ENCODE data around the gene CCM2. TPM values are rescaled to one million over a fixed set of nuclear protein-coding genes. Genes with fewer than 3 reads are reported as not detected.

Gene CCM2
- total and polyA plus RNA-seq, 2 of the 8 experiments (the other 6 are each of a cell fraction or from before 2014, with no cell fraction given): 31.6 to 41.2 TPM

- Histone ChIP-seq H3K27me3 (replicated peaks in 1 of 4; ENCODE audit: control insufficient read depth in 3 of 4, extremely low read depth in 1 of 4, insufficient read depth in 3 of 4, low read length in 3 of 4) (no peaks in the 10 kb centered on the region), H3K14ac (ENCODE audit: insufficient read length) (no peak overlapping the region), H3K36me3 (ENCODE audit: control insufficient read depth in 2 of 4, insufficient read depth in 4 of 4, low read length in 3 of 4) (no peaks in the 10 kb centered on the region), H3K23me2 (ENCODE audit: low read depth, low read length) (0 out of 2 replicates have a peak, but pooled peaks cover 6% of the 10 kb centered on the region), H3K9me3 (ENCODE audit: insufficient read depth in 2 of 2, low read depth in 1 of 2, low read length in 1 of 2) (no peaks in the 10 kb centered on the region), H3K9ac (replicated peaks in 1 of 4; ENCODE audit: extremely low read depth in 1 of 4, low read depth in 3 of 4, low read length in 3 of 4) (no peak overlapping the region; a peak in 1 of 7 replicates), H4K8ac (ENCODE audit: extremely low read depth, insufficient read depth, low read length) (no peak overlapping the region), H2AK5ac (ENCODE audit: low read depth, low read length) (no peak overlapping the region), H2BK15ac (ENCODE audit: low read length) (no peak overlapping the region), H3K18ac (ENCODE audit: extremely low read depth, low read length) (no peak overlapping the region), H4K20me1 (replicated peaks in 1 of 2; ENCODE audit: control insufficient read depth in 1 of 2, insufficient read depth in 2 of 2, low read length in 2 of 2) (peaks cover 0 to 7% of the 10 kb centered on the region in 2 experiments), H3K4me1 (replicated peaks in 1 of 4; ENCODE audit: control insufficient read depth in 3 of 4, insufficient read depth in 4 of 4, low read length in 3 of 4) (peaks cover 0 to 6% (median 3%) of the 10 kb centered on the region in 4 experiments; a peak in 3 of 7 replicates), H4K91ac (replicated peaks; ENCODE audit: insufficient read length, low read length) (peak overlapping the region; percentile 54), H2BK5ac (ENCODE audit: low read depth, low read length) (no peak overlapping the region), H3K4me2 (ENCODE audit: insufficient read depth in 1 of 2, low read depth in 2 of 2, low read length in 2 of 2) (peak overlapping the region; percentile 66 to 71; a peak in 3 of 4 replicates), H4K5ac (ENCODE audit: insufficient read length, low read depth, low read length) (no peak overlapping the region), H3K56ac (replicated peaks; ENCODE audit: insufficient read length, low read depth, low read length) (no peak overlapping the region), H3K23ac (ENCODE audit: insufficient read length) (no peak overlapping the region), H3K4ac (replicated peaks; ENCODE audit: insufficient read length, low read depth, low read length) (no peak overlapping the region), H3K4me3 (ENCODE audit: extremely low read depth in 1 of 4, insufficient read depth in 2 of 4, low read depth in 3 of 4, low read length in 4 of 4) (peak overlapping the region in 1 of 4 experiments; percentile 73; a peak in 4 of 8 replicates), H3K79me2 (ENCODE audit: control insufficient read depth in 1 of 2, insufficient read depth in 2 of 2, low read length in 2 of 2) (peaks cover 4 to 24% of the 10 kb centered on the region in 2 experiments; a peak in 3 of 4 replicates), H2BK20ac (ENCODE audit: low read length) (no peak overlapping the region), H3K79me1 (ENCODE audit: low read depth, low read length) (peaks cover 2% of the 10 kb centered on the region; the same call in 1 of the 2 replicates), H2BK12ac (ENCODE audit: low read depth, low read length) (no peak overlapping the region), H2BK120ac (replicated peaks; ENCODE audit: low read depth, low read length) (no peak overlapping the region), H3K27ac (ENCODE audit: low read depth, low read length) (no peak overlapping the region), H2AFZ (ENCODE audit: low read length) (no peak overlapping the region)
- WGBS, 2 experiments (ENCODE audit: extremely low coverage in 1 of 2, insufficient coverage in 1 of 2, insufficient read length in 1 of 2, insufficient replicate concordance in 2 of 2, low coverage in 1 of 2, low lambda C conversion rate in 2 of 2, missing lambda C conversion rate in 1 of 2): 91% methylated on average over 4 of the region's 4 CpGs; no CpG with 5 or more reads in 1 of the 2 experiments
- CTCF ChIA-PET (ENCODE audit: partially characterized antibody): interaction anchor here (0.6 to 2.7 kb wide), 6 partner anchors 8 to 143 kb away, joined by 3 to 12 read pairs (median 4); partner anchors contain the start of gene MYO1G
- POLR2A ChIA-PET (ENCODE audit: partially characterized antibody): interaction anchor here (0.6 to 10.3 kb wide), 6 partner anchors 13 to 459 kb away, joined by 3 to 193 read pairs (median 6); partner anchors contain the start of genes H2AZ2 and MYO1G
- DNase-seq (ENCODE audit: low read depth in 1 of 2, low spot score in 2 of 2): no peak
- FAIRE-seq: no peak
- TF ChIP-seq JUN (IDR thresholded peaks at IDR 0.05; ENCODE audit: low read depth, low read length) (no peak), MAX (IDR thresholded peaks at IDR 0.05) (no peak), EZH2 (IDR thresholded peaks at IDR 0.05; ENCODE audit: low read depth, low read length, severe bottlenecking) (no peak), SP4 (IDR thresholded peaks at IDR 0.05; ENCODE audit: low read length) (no peak), SIRT6 (IDR thresholded peaks at IDR 0.05; ENCODE audit: low read length) (no peak), ASH2L (IDR thresholded peaks at IDR 0.05; ENCODE audit: low read length) (no peak), TAF7 (optimal IDR thresholded peaks at IDR 0.05; ENCODE audit: borderline replicate concordance, low read depth, low read length) (no peak), HDAC2 (IDR thresholded peaks at IDR 0.05; ENCODE audit: borderline replicate concordance in 1 of 2, low read depth in 2 of 2, low read length in 2 of 2) (no peak), ZNF274 (IDR thresholded peaks at IDR 0.05; ENCODE audit: borderline replicate concordance, extremely low read depth, low read length) (no peak), RBBP5 (IDR thresholded peaks at IDR 0.05; ENCODE audit: borderline replicate concordance, low read depth, low read length) (no peak)
Observed at GRCh38 chr7:44998153-44998871, 1.7 kb upstream of the CCM2 start.

All from H1 (cell line).